Measurements from ENCODE around the gene NCK2. TPM values are rescaled to one million over a fixed set of nuclear protein-coding genes. Genes with fewer than 3 reads are reported as not detected.

NCK2 gene
- total and polyA plus RNA-seq, 7 experiments from 2014 or later = 30.8 to 134 (median 105) TPM

DNA sequence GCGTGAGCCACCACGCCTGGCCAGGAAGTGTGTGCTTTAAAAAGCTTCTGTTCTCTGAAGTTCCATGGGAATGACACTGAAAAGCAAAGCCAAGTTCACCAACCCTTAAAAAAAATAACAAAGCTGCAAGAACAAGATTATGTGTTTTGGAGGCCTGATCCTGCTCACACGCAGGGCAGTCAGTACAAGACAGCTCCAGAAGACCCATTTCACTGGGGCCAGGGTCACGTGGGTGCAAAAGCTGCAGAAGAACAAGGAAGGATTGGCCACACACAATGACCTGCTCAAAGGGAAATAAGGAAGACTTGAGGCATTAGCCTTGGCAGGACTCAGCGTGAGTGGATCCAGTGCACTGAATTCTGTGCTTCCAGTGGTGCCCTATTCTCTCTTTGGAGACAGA, 187.9 kb downstream of the NCK2 start:
- peak overlapping the region in 2 of 9 donors; percentile 49 to 84 for H3K27ac Mint-ChIP-seq
- H3K27me3 Mint-ChIP-seq = no peaks in the 10 kb centered on the region
- no peak overlapping the region for H3K27ac ChIP-seq (ENCODE audit: low read depth, low read length)
- H3K4me1 ChIP-seq (ENCODE audit: control insufficient read depth in 2 of 2, insufficient read depth in 2 of 2, low read length in 2 of 2) = peaks cover 64 to 77% of the 10 kb centered on the region in 2 donors
- H3K4me3 ChIP-seq (ENCODE audit: low read length) = peak overlapping the region; percentile 9
- H3K9me3 ChIP-seq (ENCODE audit: control insufficient read depth in 2 of 3, low read length in 3 of 3) = no peaks in the 10 kb centered on the region
- no peaks in the 10 kb centered on the region for H3K36me3 Mint-ChIP-seq
- ChIA-PET CTCF (interaction anchor here (0.9 to 1.5 kb wide), 3 partner anchors 13 to 162 kb away, joined by 3 to 7 read pairs (median 3); no protein-coding TSS in a partner anchor), POLR2A (interaction anchor here (0.9 to 1.5 kb wide), 2 partner anchors 14 to 162 kb away, joined by 4 read pairs; no protein-coding TSS in a partner anchor)
- H3K4me1 Mint-ChIP-seq = peaks cover 27 to 45% (median 42%) of the 10 kb centered on the region in 7 donors
- peaks cover 0 to 6% (median 0%) of the 10 kb centered on the region in 11 donors for H3K9me3 Mint-ChIP-seq
- H3K36me3 ChIP-seq (ENCODE audit: control insufficient read depth in 2 of 3, insufficient read depth in 3 of 3, low read length in 3 of 3) = no peaks in the 10 kb centered on the region
- intact Hi-C loops (cut with micrococcal nuclease) = no loop called here
- ATAC-seq (no peak), DNase-seq (no peak)
- peak overlapping the region in 7 of 10 donors; percentile 18 to 76 (median 39) for H3K4me3 Mint-ChIP-seq
- no peaks in the 10 kb centered on the region for H3K27me3 ChIP-seq (ENCODE audit: control insufficient read depth in 2 of 2, insufficient read depth in 2 of 2, low read length in 2 of 2)

- H3K36me3 ChIP-seq (ENCODE audit: control insufficient read depth in 2 of 3, insufficient read depth in 3 of 3, low read length in 3 of 3) = no peaks in the 10 kb centered on the region
- ChIA-PET POLR2A (interaction anchor here (0.8 to 2.0 kb wide), 9 partner anchors 8 to 356 kb away, joined by 3 to 13 read pairs (median 4); no protein-coding TSS in a partner anchor), CTCF (interaction anchor here (0.9 to 1.9 kb wide), 3 partner anchors 15 to 151 kb away, joined by 3 to 7 read pairs (median 6); no protein-coding TSS in a partner anchor)
- H3K9me3 Mint-ChIP-seq = peaks cover 0 to 11% (median 4%) of the 10 kb centered on the region in 11 donors
- H3K4me1 ChIP-seq (ENCODE audit: control insufficient read depth in 2 of 2, insufficient read depth in 2 of 2, low read length in 2 of 2) = peaks cover 51 to 64% of the 10 kb centered on the region in 2 donors
- peak overlapping the region in 2 of 10 donors; percentile 1 to 69 for H3K4me3 Mint-ChIP-seq
- peaks cover 17 to 42% (median 37%) of the 10 kb centered on the region in 7 donors for H3K4me1 Mint-ChIP-seq
- H3K27ac ChIP-seq (ENCODE audit: low read depth, low read length) = peak overlapping the region; percentile 68
- no peaks in the 10 kb centered on the region for H3K27me3 ChIP-seq (ENCODE audit: control insufficient read depth in 2 of 2, insufficient read depth in 2 of 2, low read length in 2 of 2)
- H3K4me3 ChIP-seq (ENCODE audit: low read length) = peak overlapping the region; percentile 19
- H3K36me3 Mint-ChIP-seq = peaks cover 0 to 7% (median 3%) of the 10 kb centered on the region in 5 donors
- ATAC-seq (no peak), DNase-seq (no peak)
- intact Hi-C loops (cut with micrococcal nuclease) = loop anchor here in 1 of 2 donors (1.0 to 2.0 kb wide), 3 partner anchors 14 to 137 kb away; no protein-coding TSS in a partner anchor
- H3K27me3 Mint-ChIP-seq = no peaks in the 10 kb centered on the region
- H3K27ac Mint-ChIP-seq = peak overlapping the region in 1 of 9 donors; percentile 7
- H3K9me3 ChIP-seq (ENCODE audit: control insufficient read depth in 2 of 3, low read length in 3 of 3) = no peaks in the 10 kb centered on the region
Measured at GRCh38 chr2:105933906-105934305, 189.2 kb downstream of the NCK2 start.

GRCh38 chr2:105934467-105934866, 189.8 kb downstream of the NCK2 start:
- Mint-ChIP-seq H3K27ac (no peak overlapping the region), H3K36me3 (peaks cover 0 to 9% (median 6%) of the 10 kb centered on the region in 5 donors), H3K4me3 (peak overlapping the region in 1 of 10 donors; percentile 69), H3K4me1 (peaks cover 13 to 41% (median 34%) of the 10 kb centered on the region in 7 donors), H3K27me3 (no peaks in the 10 kb centered on the region), H3K9me3 (peaks cover 0 to 15% (median 7%) of the 10 kb centered on the region in 11 donors)
- intact Hi-C loops (cut with micrococcal nuclease) = loop anchor here in 1 of 2 donors (1.0 to 2.0 kb wide), 3 partner anchors 14 to 138 kb away; no protein-coding TSS in a partner anchor
- no peaks in the 10 kb centered on the region for H3K9me3 ChIP-seq (ENCODE audit: control insufficient read depth in 2 of 3, low read length in 3 of 3)
- DNase-seq (peak in 8 of 9 donors; percentile 25 to 71 (median 64)), ATAC-seq (peak; percentile 78)
- H3K27me3 ChIP-seq (ENCODE audit: control insufficient read depth in 2 of 2, insufficient read depth in 2 of 2, low read length in 2 of 2) = no peaks in the 10 kb centered on the region
- peak overlapping the region; percentile 68 for H3K27ac ChIP-seq (ENCODE audit: low read depth, low read length)
- H3K36me3 ChIP-seq (ENCODE audit: control insufficient read depth in 2 of 3, insufficient read depth in 3 of 3, low read length in 3 of 3) = no peaks in the 10 kb centered on the region
- ChIA-PET POLR2A (interaction anchor here (0.6 to 2.0 kb wide), 19 partner anchors 8 to 356 kb away, joined by 3 to 13 read pairs (median 3); no protein-coding TSS in a partner anchor), CTCF (interaction anchor here (0.9 to 1.9 kb wide), 5 partner anchors 10 to 189 kb away, joined by 3 to 6 read pairs (median 4); no protein-coding TSS in a partner anchor)
- peak overlapping the region; percentile 19 for H3K4me3 ChIP-seq (ENCODE audit: low read length)
- H3K4me1 ChIP-seq (ENCODE audit: control insufficient read depth in 2 of 2, insufficient read depth in 2 of 2, low read length in 2 of 2) = peaks cover 45 to 58% of the 10 kb centered on the region in 2 donors

DNA sequence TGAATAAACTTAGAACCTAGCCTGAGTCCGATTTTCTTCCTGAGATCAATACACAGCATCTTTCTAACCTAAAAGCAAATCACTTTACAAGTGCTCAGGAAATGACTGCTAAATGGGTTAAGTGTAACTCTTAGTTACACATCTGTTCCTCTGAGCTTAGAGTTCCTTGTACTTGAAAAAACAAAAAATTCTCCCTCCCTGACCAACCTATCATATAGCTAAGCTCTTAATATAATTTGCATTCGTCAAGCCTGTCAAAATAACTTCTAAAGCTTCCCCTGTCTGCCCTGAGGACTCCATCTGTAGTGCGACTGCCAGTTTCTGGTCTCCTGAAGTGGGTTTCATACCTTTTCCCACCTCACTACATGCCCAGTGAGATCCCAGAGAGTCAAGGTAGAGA, 190.4 kb downstream of the NCK2 start:
- intact Hi-C loops (cut with micrococcal nuclease) = loop anchor here in 1 of 2 donors (1.0 to 2.0 kb wide), 5 partner anchors 8 to 160 kb away; no protein-coding TSS in a partner anchor
- peak overlapping the region; percentile 19 for H3K4me3 ChIP-seq (ENCODE audit: low read length)
- ATAC-seq (peak; percentile 86), DNase-seq (peak in 7 of 9 donors; percentile 40 to 73 (median 62))
- H3K4me3 Mint-ChIP-seq = no peak overlapping the region
- H3K4me1 Mint-ChIP-seq = peaks cover 9 to 40% (median 30%) of the 10 kb centered on the region in 7 donors
- H3K27me3 ChIP-seq (ENCODE audit: control insufficient read depth in 2 of 2, insufficient read depth in 2 of 2, low read length in 2 of 2) = no peaks in the 10 kb centered on the region
- no peaks in the 10 kb centered on the region for H3K9me3 ChIP-seq (ENCODE audit: control insufficient read depth in 2 of 3, low read length in 3 of 3)
- H3K27ac Mint-ChIP-seq = no peak overlapping the region
- peaks cover 0 to 17% (median 9%) of the 10 kb centered on the region in 11 donors for H3K9me3 Mint-ChIP-seq
- POLR2A ChIA-PET = interaction anchor here (0.5 to 2.0 kb wide), 19 partner anchors 9 to 357 kb away, joined by 3 to 13 read pairs (median 3); no protein-coding TSS in a partner anchor
- peaks cover 39 to 54% of the 10 kb centered on the region in 2 donors for H3K4me1 ChIP-seq (ENCODE audit: control insufficient read depth in 2 of 2, insufficient read depth in 2 of 2, low read length in 2 of 2)
- CTCF ChIA-PET = interaction anchor here (0.9 to 1.9 kb wide), 4 partner anchors 11 to 189 kb away, joined by 3 to 6 read pairs (median 4); no protein-coding TSS in a partner anchor
- no peaks in the 10 kb centered on the region for H3K27me3 Mint-ChIP-seq
- peak overlapping the region; percentile 68 for H3K27ac ChIP-seq (ENCODE audit: low read depth, low read length)
- H3K36me3 Mint-ChIP-seq = peaks cover 0 to 11% (median 7%) of the 10 kb centered on the region in 5 donors
- no peaks in the 10 kb centered on the region for H3K36me3 ChIP-seq (ENCODE audit: control insufficient read depth in 2 of 3, insufficient read depth in 3 of 3, low read length in 3 of 3)

GRCh38 chr2:105936954-105937353, 192.2 kb downstream of the NCK2 start:
- Mint-ChIP-seq H3K27me3 (no peaks in the 10 kb centered on the region), H3K4me1 (peaks cover 3 to 40% (median 11%) of the 10 kb centered on the region in 7 donors), H3K27ac (no peak overlapping the region), H3K36me3 (peaks cover 0 to 14% (median 7%) of the 10 kb centered on the region in 5 donors), H3K4me3 (no peak overlapping the region), H3K9me3 (peaks cover 5 to 18% (median 10%) of the 10 kb centered on the region in 11 donors)
- H3K36me3 ChIP-seq (ENCODE audit: control insufficient read depth in 2 of 3, insufficient read depth in 3 of 3, low read length in 3 of 3) = no peaks in the 10 kb centered on the region
- no peak overlapping the region for H3K27ac ChIP-seq (ENCODE audit: low read depth, low read length)
- CTCF ChIA-PET = interaction anchor here (0.6 to 1.0 kb wide), 4 partner anchors 17 to 196 kb away, joined by 3 read pairs; no protein-coding TSS in a partner anchor
- intact Hi-C loops (cut with micrococcal nuclease) = no loop called here
- POLR2A ChIA-PET = interaction anchor here (0.7 to 1.2 kb wide), 4 partner anchors 10 to 145 kb away, joined by 3 read pairs; no protein-coding TSS in a partner anchor
- no peak for ATAC-seq
- H3K27me3 ChIP-seq (ENCODE audit: control insufficient read depth in 2 of 2, insufficient read depth in 2 of 2, low read length in 2 of 2) = no peaks in the 10 kb centered on the region
- H3K4me1 ChIP-seq (ENCODE audit: control insufficient read depth in 2 of 2, insufficient read depth in 2 of 2, low read length in 2 of 2) = peaks cover 32 to 43% of the 10 kb centered on the region in 2 donors
- no peak for DNase-seq
- H3K9me3 ChIP-seq (ENCODE audit: control insufficient read depth in 2 of 3, low read length in 3 of 3) = no peaks in the 10 kb centered on the region
- no peak overlapping the region for H3K4me3 ChIP-seq (ENCODE audit: low read length)

GRCh38 chr2:105937498-105938097, 192.9 kb downstream of the NCK2 start:
- Mint-ChIP-seq H3K9me3 (peaks cover 5 to 17% (median 10%) of the 10 kb centered on the region in 11 donors), H3K4me1 (peaks cover 2 to 37% (median 9%) of the 10 kb centered on the region in 7 donors), H3K4me3 (no peak overlapping the region), H3K27ac (peak overlapping the region in 1 of 9 donors; percentile 28), H3K36me3 (peaks cover 0 to 14% (median 7%) of the 10 kb centered on the region in 5 donors), H3K27me3 (no peaks in the 10 kb centered on the region)
- H3K36me3 ChIP-seq (ENCODE audit: control insufficient read depth in 2 of 3, insufficient read depth in 3 of 3, low read length in 3 of 3) = no peaks in the 10 kb centered on the region
- ChIA-PET POLR2A (interaction anchor here (0.7 to 1.0 kb wide), 3 partner anchors 10 to 144 kb away, joined by 3 to 6 read pairs (median 3); no protein-coding TSS in a partner anchor), CTCF (interaction anchor here (0.6 to 1.0 kb wide), 4 partner anchors 17 to 182 kb away, joined by 3 read pairs; no protein-coding TSS in a partner anchor)
- H3K27me3 ChIP-seq (ENCODE audit: control insufficient read depth in 2 of 2, insufficient read depth in 2 of 2, low read length in 2 of 2) = no peaks in the 10 kb centered on the region
- DNase-seq (no peak), ATAC-seq (no peak)
- peaks cover 32 to 40% of the 10 kb centered on the region in 2 donors for H3K4me1 ChIP-seq (ENCODE audit: control insufficient read depth in 2 of 2, insufficient read depth in 2 of 2, low read length in 2 of 2)
- H3K4me3 ChIP-seq (ENCODE audit: low read length) = no peak overlapping the region
- intact Hi-C loops (cut with micrococcal nuclease) = no loop called here
- H3K9me3 ChIP-seq (ENCODE audit: control insufficient read depth in 2 of 3, low read length in 3 of 3) = no peaks in the 10 kb centered on the region
- H3K27ac ChIP-seq (ENCODE audit: low read depth, low read length) = no peak overlapping the region
